DND-41 (cell line): ENCODE measurements around the gene TMEM127.

Experiments
- CTCF ChIP-seq: IDR thresholded peaks from 2 replicates; pipeline ENCODE4 v1.5.1; 2012; ENCODE audit warnings: borderline replicate concordance, low read length, moderate library complexity, mild to moderate bottlenecking; ENCODE audit not compliant: poor library complexity, severe bottlenecking; ENCODE audit errors: extremely low read depth
- EZH2 ChIP-seq: IDR thresholded peaks from 3 replicates; pipeline ENCODE4 v1.6.1; 2012; ENCODE audit warnings: borderline replicate concordance, low read depth, mild to moderate bottlenecking, moderate library complexity, low read length, inconsistent platforms; ENCODE audit not compliant: severe bottlenecking

- TF ChIP-seq CTCF: no peak
- no peak for TF ChIP-seq EZH2
These were observed 36.1 kb upstream of the TMEM127 start for GRCh38 chr2:96301865-96302264.
